GM23338 (cell line): Measurements from ENCODE around the gene RALGPS1. TPM values are rescaled to one million over a fixed set of nuclear protein-coding genes. Genes with fewer than 3 reads are reported as not detected.

Experiments used
- ATAC-seq: fragments of 200-7000 bp; cut with Tn5 transposase; 3 replicates; pipeline ENCODE4 v1.9.1; 2020
- DNase-seq: peaks from one replicate; pipeline ENCODE4 v3.0.0-alpha.2; 2015; ENCODE audit warnings: low spot score
- H2AFZ ChIP-seq: fragments of 200-600 bp; sonication (generic); 2 replicates; pipeline ENCODE4 v1.8.0; 2016; ENCODE audit warnings: antibody characterized with exemption, mild to moderate bottlenecking, moderate library complexity
- H3F3A ChIP-seq: fragments of 200-600 bp; sonication (generic); replicated peaks from 2 replicates; pipeline ENCODE4 v1.8.0; 2017; ENCODE audit warnings: antibody characterized with exemption, mixed run types, low read depth
- H3K27ac ChIP-seq: fragments of 200-600 bp; sonication (generic); 2 replicates; pipeline ENCODE4 v1.6.1; 2016; ENCODE audit warnings: low read depth
- H3K27me3 ChIP-seq: fragments of 200-600 bp; sonication (generic); 2 replicates; pipeline ENCODE4 v1.8.0; 2016; ENCODE audit warnings: mild to moderate bottlenecking, mixed run types, moderate library complexity; ENCODE audit not compliant: insufficient read depth
- H3K36me3 ChIP-seq: fragments of 200-600 bp; sonication (generic); 2 replicates; pipeline ENCODE4 v1.8.0; 2016; ENCODE audit warnings: mild to moderate bottlenecking; ENCODE audit not compliant: insufficient read depth
- H3K4me1 ChIP-seq: fragments of 200-600 bp; sonication (generic); 2 replicates; pipeline ENCODE4 v1.8.0; 2016; ENCODE audit warnings: mild to moderate bottlenecking, moderate library complexity; ENCODE audit not compliant: insufficient read depth
- H3K4me2 ChIP-seq: fragments of 200-600 bp; sonication (generic); 2 replicates; pipeline ENCODE4 v1.7.1; 2017; ENCODE audit warnings: mixed run types
- H3K4me3 ChIP-seq: fragments of 200-600 bp; sonication (generic); 2 replicates; pipeline ENCODE4 v1.6.1; 2016; ENCODE audit warnings: mixed run types
- H3K79me2 ChIP-seq: fragments of 200-600 bp; sonication (generic); replicated peaks from 2 replicates; pipeline ENCODE4 v1.8.0; 2017; ENCODE audit warnings: mild to moderate bottlenecking; ENCODE audit not compliant: insufficient read depth
- H3K9me2 ChIP-seq: fragments of 200-600 bp; sonication (generic); 2 replicates; pipeline ENCODE4 v1.8.0; 2017; ENCODE audit not compliant: insufficient read depth
- H4K20me1 ChIP-seq: fragments of 200-600 bp; sonication (generic); replicated peaks from 2 replicates; pipeline ENCODE4 v1.8.0; 2017; ENCODE audit warnings: mild to moderate bottlenecking; ENCODE audit not compliant: insufficient read depth
- H3K27ac Mint-ChIP-seq: 2 replicates; pipeline ENCODE4 v1.8.0; 2020; ENCODE audit warnings: inconsistent platforms, mild to moderate bottlenecking, moderate library complexity, mixed read lengths
- H3K27me3 Mint-ChIP-seq: 3 replicates; pipeline ENCODE4 v1.8.0; 2022; ENCODE audit warnings: low read depth, mild to moderate bottlenecking, moderate library complexity, mixed read lengths, inconsistent platforms; ENCODE audit not compliant: insufficient read depth, poor library complexity
- H3K36me3 Mint-ChIP-seq: 3 replicates; pipeline ENCODE4 v1.8.0; 2021; ENCODE audit warnings: low read depth, mild to moderate bottlenecking, inconsistent platforms, moderate library complexity, mixed read lengths
- H3K4me1 Mint-ChIP-seq: 3 replicates; pipeline ENCODE4 v1.8.0; 2020; ENCODE audit warnings: mild to moderate bottlenecking, inconsistent platforms, mixed read lengths
- H3K4me3 Mint-ChIP-seq: 3 replicates; pipeline ENCODE4 v1.8.0; 2021; ENCODE audit warnings: moderate library complexity, mild to moderate bottlenecking, inconsistent platforms, mixed read lengths
- H3K9me3 Mint-ChIP-seq: 3 replicates; pipeline ENCODE4 v1.8.0; 2020; ENCODE audit warnings: moderate library complexity, mild to moderate bottlenecking, inconsistent platforms, mixed read lengths
- CREB1 ChIP-seq: fragments of 250-450 bp; sonication (Bioruptor Pico); IDR thresholded peaks from 2 replicates; pipeline ENCODE4 v1.5.0; 2020; ENCODE audit warnings: low read depth, mild to moderate bottlenecking, moderate library complexity
- CTCF ChIP-seq, 2 experiments: fragments of 200-600 bp in 1 of 2; sonication (generic) in 1 of 2; conservative IDR thresholded peaks; 2 replicates each; pipeline versions ENCODE4 v1.5.1 to v1.6.1; 2016 to 2017; ENCODE audit warnings: antibody characterized with exemption in 2 of 2, low read depth in 2 of 2, mild to moderate bottlenecking in 2 of 2, moderate library complexity in 1 of 2
- ETS1 ChIP-seq: IDR thresholded peaks from 2 replicates; pipeline ENCODE4 v1.6.1; 2016; ENCODE audit warnings: antibody characterized with exemption
- EZH2 ChIP-seq: fragments of 200-600 bp; sonication (generic); IDR thresholded peaks from one replicate; pipeline ENCODE4 v1.8.0; 2017; ENCODE audit warnings: antibody characterized with exemption, mild to moderate bottlenecking, low read depth; ENCODE audit not compliant: unreplicated experiment
- EZH2phosphoT487 ChIP-seq: fragments of 200-600 bp; sonication (generic); IDR thresholded peaks from one replicate; pipeline ENCODE4 v1.8.1; 2018; ENCODE audit warnings: antibody characterized with exemption; ENCODE audit not compliant: unreplicated experiment
- JUNB ChIP-seq: IDR thresholded peaks from one replicate; pipeline ENCODE4 v1.6.1; 2016; ENCODE audit warnings: antibody characterized with exemption; ENCODE audit not compliant: unreplicated experiment
- NANOG ChIP-seq: IDR thresholded peaks from 2 replicates; pipeline ENCODE4 v1.6.1; 2016; ENCODE audit warnings: antibody characterized with exemption, borderline replicate concordance
- POLR2AphosphoS5 ChIP-seq: IDR thresholded peaks from 2 replicates; pipeline ENCODE4 v1.6.1; 2016; ENCODE audit warnings: antibody characterized with exemption, low read depth
- REST ChIP-seq: IDR thresholded peaks from one replicate; pipeline ENCODE4 v1.6.1; 2018; ENCODE audit warnings: antibody characterized with exemption; ENCODE audit not compliant: unreplicated experiment
- STAT1 ChIP-seq: IDR thresholded peaks from one replicate; pipeline ENCODE4 v1.6.1; 2016; ENCODE audit warnings: antibody characterized with exemption; ENCODE audit not compliant: unreplicated experiment
- ZNF114 ChIP-seq: fragments of 250-450 bp; sonication (Bioruptor Pico); IDR thresholded peaks from 2 replicates; pipeline ENCODE4 v1.5.0; 2020; ENCODE audit warnings: mild to moderate bottlenecking, moderate library complexity
- ZNF331 ChIP-seq: fragments of 250-450 bp; sonication (Bioruptor Pico); IDR thresholded peaks from 2 replicates; pipeline ENCODE4 v1.5.0; 2020; ENCODE audit warnings: low read depth, mild to moderate bottlenecking, moderate library complexity
- ZNF462 ChIP-seq: fragments of 250-450 bp; sonication (Bioruptor Pico); IDR thresholded peaks from 2 replicates; pipeline ENCODE4 v1.5.0; 2020; ENCODE audit warnings: mild to moderate bottlenecking, moderate library complexity
- polyA plus RNA-seq: library from polyadenylated mRNA; unstranded; fragments of >200 nt; fragmentation: Nextera tagmentation; extraction: Ambion mirVana; gene quantifications from 2 replicates; pipeline ENCODE4 v1.2.1, GENCODE V29; 2016
- total RNA-seq: library from RNA; depleted of rRNA; stranded (reverse); fragments of >200 nt; shearing (Covaris generic); gene quantifications from 2 replicates; pipeline ENCODE4 v1.2.3, GENCODE V29; 2014

Gene RALGPS1
- total and polyA plus RNA-seq, 2 experiments from 2014 or later, result 18.2 to 57.1 TPM

GRCh38 chr9:127092041-127092608 is 177.5 kb downstream of the RALGPS1 start:
- Mint-ChIP-seq H3K27ac (no peak overlapping the region), H3K4me3 (no peak overlapping the region), H3K27me3 (peaks cover 13% of the 10 kb centered on the region), H3K36me3 (no peaks in the 10 kb centered on the region), H3K4me1 (peaks cover 9% of the 10 kb centered on the region), H3K9me3 (no peaks in the 10 kb centered on the region; the same call in 2 of the 3 replicates)
- Histone ChIP-seq H3K4me2 (no peak overlapping the region), H4K20me1 (peaks cover 8% of the 10 kb centered on the region; the same call in 1 of the 2 replicates), H3K27me3 (no peaks in the 10 kb centered on the region), H3K36me3 (no peaks in the 10 kb centered on the region), H2AFZ (no peak overlapping the region), H3K4me1 (no peaks in the 10 kb centered on the region), H3K4me3 (no peak overlapping the region), H3F3A (no peaks in the 10 kb centered on the region), H3K9me2 (no peaks in the 10 kb centered on the region), H3K79me2 (no peaks in the 10 kb centered on the region), H3K27ac (no peak overlapping the region)
- TF ChIP-seq CREB1 (CRISPR knock-in tag), result no peak
- no peak for TF ChIP-seq REST
- no peak for TF ChIP-seq ZNF462
- TF ChIP-seq STAT1, result no peak
- no peak for TF ChIP-seq ZNF331 (CRISPR knock-in tag)
- no peak for TF ChIP-seq JUNB
- TF ChIP-seq ETS1, result no peak
- no peak for TF ChIP-seq EZH2phosphoT487
- no peak for TF ChIP-seq CTCF (conservative IDR thresholded peaks at IDR 0.05; ENCODE audit: low read depth in 2 of 2)
- no peak for TF ChIP-seq NANOG
- no peak for TF ChIP-seq ZNF114 (CRISPR knock-in tag)
- no peak for TF ChIP-seq POLR2AphosphoS5
- TF ChIP-seq EZH2, result no peak
- no peak for DNase-seq
- ATAC-seq, result no peak
